PC-3 (cell line): ENCODE data around the gene GHRH.

Experiments
- EZH2phosphoT487 ChIP-seq: fragments of 300-600 bp; sonication (generic); IDR thresholded peaks from 2 replicates; pipeline ENCODE4 v1.6.1; 2018; ENCODE audit warnings: mild to moderate bottlenecking, antibody characterized with exemption, low read length, borderline replicate concordance
- TF ChIP-seq, protein P1 (sequence below): fragments of 300-600 bp; sonication (generic); conservative IDR thresholded peaks from 2 replicates; pipeline ENCODE4 v1.5.1; 2017; ENCODE audit warnings: antibody characterized with exemption, low read depth, mild to moderate bottlenecking, low read length

DNA sequence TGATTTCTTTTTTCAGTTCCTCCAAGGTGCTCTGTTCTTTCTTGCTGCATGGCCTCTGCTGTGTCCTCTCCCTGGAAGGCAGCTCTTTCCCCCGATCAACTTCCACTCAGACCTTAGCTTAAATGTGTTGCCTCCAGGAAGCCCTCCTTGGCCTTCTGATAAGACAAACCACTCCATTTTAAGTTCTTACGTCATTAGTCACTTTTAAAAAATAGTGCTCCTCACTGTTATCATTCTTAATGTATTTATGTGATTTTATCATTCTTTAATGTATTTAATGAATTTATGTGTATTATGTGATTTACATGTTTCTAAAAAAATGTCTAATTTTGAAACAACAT lies 15.6 kb upstream of the GHRH start:
- TF ChIP-seq, protein P1, sequence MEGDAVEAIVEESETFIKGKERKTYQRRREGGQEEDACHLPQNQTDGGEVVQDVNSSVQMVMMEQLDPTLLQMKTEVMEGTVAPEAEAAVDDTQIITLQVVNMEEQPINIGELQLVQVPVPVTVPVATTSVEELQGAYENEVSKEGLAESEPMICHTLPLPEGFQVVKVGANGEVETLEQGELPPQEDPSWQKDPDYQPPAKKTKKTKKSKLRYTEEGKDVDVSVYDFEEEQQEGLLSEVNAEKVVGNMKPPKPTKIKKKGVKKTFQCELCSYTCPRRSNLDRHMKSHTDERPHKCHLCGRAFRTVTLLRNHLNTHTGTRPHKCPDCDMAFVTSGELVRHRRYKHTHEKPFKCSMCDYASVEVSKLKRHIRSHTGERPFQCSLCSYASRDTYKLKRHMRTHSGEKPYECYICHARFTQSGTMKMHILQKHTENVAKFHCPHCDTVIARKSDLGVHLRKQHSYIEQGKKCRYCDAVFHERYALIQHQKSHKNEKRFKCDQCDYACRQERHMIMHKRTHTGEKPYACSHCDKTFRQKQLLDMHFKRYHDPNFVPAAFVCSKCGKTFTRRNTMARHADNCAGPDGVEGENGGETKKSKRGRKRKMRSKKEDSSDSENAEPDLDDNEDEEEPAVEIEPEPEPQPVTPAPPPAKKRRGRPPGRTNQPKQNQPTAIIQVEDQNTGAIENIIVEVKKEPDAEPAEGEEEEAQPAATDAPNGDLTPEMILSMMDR, result no peak
- no peak for TF ChIP-seq EZH2phosphoT487
